K562 (cell line): Measurements from ENCODE around the gene VPS26A.

Source experiments
- FOS ChIP-seq: IDR thresholded peaks from 3 replicates; pipeline ENCODE4 v1.6.1; 2011; ENCODE audit not compliant: insufficient read length; ENCODE audit errors: extremely low read depth
- JUND ChIP-seq, 2 experiments: IDR thresholded peaks; 2 replicates in 1 of 2; 3 replicates in 1 of 2; pipeline ENCODE4 v1.6.1; 2011; ENCODE audit warnings: borderline replicate concordance in 2 of 2, low read depth in 2 of 2, low read length in 2 of 2, improper control_type of control experiment in 1 of 2, missing biosample characterization in 1 of 2, missing genetic modification characterization in 1 of 2, missing genetic modification reagents in 1 of 2
- NBN ChIP-seq: fragments of 450-650 bp; IDR thresholded peaks from 2 replicates; pipeline ENCODE4 v1.6.1; 2016; ENCODE audit warnings: low read depth, mild to moderate bottlenecking
- PHTF2 ChIP-seq: fragments of 250-450 bp; sonication (Bioruptor Pico); IDR thresholded peaks from 2 replicates; pipeline ENCODE4 v1.5.0; 2021; ENCODE audit warnings: mild to moderate bottlenecking
- SMARCB1 ChIP-seq: IDR thresholded peaks from 2 replicates; pipeline ENCODE4 v1.6.1; 2011; ENCODE audit warnings: improper control_type of control experiment, low read depth; ENCODE audit not compliant: insufficient read length
- ZNF79 ChIP-seq: fragments of 250-450 bp; sonication (Bioruptor Pico); IDR thresholded peaks from 2 replicates; pipeline ENCODE4 v1.4.0; 2020; ENCODE audit warnings: low read depth, mild to moderate bottlenecking, moderate library complexity
- TF ChIP-seq, protein P1 (sequence below), 3 experiments: IDR thresholded peaks in 2 of 3; conservative IDR thresholded peaks in 1 of 3; 2 replicates each; pipeline ENCODE4 v1.5.1; 2011 to 2012; ENCODE audit warnings: low read length in 3 of 3, mild to moderate bottlenecking in 3 of 3, control low read depth in 2 of 3, improper control_type of control experiment in 1 of 3, inconsistent platforms in 1 of 3, low read depth in 1 of 3, mixed read lengths in 1 of 3, moderate library complexity in 1 of 3; ENCODE audit not compliant: insufficient read depth in 2 of 3
- TF ChIP-seq, protein P2 (sequence below): fragments of 250-450 bp; sonication (Bioruptor Pico); IDR thresholded peaks from 2 replicates; pipeline ENCODE4 v1.8.0; 2021; ENCODE audit warnings: moderate library complexity, mild to moderate bottlenecking, inconsistent platforms
- TF ChIP-seq, protein P3 (sequence below), 2 experiments: IDR thresholded peaks; 2 replicates each; pipeline ENCODE4 v1.6.1; 2012; ENCODE audit warnings: improper control_type of control experiment in 2 of 2, low read depth in 2 of 2, low read length in 2 of 2, borderline replicate concordance in 1 of 2

DNA sequence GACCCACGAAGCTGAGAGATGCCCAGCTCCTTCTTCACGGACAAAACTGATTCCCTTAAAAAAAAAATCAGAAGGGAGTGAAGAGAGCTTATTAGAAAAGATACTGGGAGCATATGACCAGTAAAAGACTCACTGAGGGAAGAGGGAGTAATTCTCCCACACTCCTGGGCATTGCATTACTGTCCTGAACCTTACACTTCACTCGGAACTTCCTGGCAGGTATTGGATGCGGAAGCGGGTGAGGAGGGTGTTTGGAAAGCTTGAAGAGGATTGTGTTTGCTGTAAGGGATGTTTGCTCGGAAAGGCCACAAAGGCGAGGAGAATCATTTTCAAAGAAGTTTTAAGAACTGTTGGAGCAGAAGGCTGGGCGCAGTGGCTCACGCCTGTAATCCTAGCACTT lies 96.5 kb downstream of the VPS26A start:
- TF ChIP-seq, protein P1, sequence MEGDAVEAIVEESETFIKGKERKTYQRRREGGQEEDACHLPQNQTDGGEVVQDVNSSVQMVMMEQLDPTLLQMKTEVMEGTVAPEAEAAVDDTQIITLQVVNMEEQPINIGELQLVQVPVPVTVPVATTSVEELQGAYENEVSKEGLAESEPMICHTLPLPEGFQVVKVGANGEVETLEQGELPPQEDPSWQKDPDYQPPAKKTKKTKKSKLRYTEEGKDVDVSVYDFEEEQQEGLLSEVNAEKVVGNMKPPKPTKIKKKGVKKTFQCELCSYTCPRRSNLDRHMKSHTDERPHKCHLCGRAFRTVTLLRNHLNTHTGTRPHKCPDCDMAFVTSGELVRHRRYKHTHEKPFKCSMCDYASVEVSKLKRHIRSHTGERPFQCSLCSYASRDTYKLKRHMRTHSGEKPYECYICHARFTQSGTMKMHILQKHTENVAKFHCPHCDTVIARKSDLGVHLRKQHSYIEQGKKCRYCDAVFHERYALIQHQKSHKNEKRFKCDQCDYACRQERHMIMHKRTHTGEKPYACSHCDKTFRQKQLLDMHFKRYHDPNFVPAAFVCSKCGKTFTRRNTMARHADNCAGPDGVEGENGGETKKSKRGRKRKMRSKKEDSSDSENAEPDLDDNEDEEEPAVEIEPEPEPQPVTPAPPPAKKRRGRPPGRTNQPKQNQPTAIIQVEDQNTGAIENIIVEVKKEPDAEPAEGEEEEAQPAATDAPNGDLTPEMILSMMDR (IDR thresholded peaks at IDR 0.05 in 2 of 3, conservative IDR thresholded peaks at IDR 0.05 in 1 of 3; ENCODE audit: insufficient read depth in 2 of 3, low read depth in 1 of 3, low read length in 3 of 3) = no peak
- TF ChIP-seq, protein P2, sequence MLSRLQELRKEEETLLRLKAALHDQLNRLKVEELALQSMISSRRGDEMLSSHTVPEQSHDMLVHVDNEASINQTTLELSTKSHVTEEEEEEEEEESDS (CRISPR knock-in tag) = no peak
- no peak for TF ChIP-seq FOS
- TF ChIP-seq, protein P3, sequence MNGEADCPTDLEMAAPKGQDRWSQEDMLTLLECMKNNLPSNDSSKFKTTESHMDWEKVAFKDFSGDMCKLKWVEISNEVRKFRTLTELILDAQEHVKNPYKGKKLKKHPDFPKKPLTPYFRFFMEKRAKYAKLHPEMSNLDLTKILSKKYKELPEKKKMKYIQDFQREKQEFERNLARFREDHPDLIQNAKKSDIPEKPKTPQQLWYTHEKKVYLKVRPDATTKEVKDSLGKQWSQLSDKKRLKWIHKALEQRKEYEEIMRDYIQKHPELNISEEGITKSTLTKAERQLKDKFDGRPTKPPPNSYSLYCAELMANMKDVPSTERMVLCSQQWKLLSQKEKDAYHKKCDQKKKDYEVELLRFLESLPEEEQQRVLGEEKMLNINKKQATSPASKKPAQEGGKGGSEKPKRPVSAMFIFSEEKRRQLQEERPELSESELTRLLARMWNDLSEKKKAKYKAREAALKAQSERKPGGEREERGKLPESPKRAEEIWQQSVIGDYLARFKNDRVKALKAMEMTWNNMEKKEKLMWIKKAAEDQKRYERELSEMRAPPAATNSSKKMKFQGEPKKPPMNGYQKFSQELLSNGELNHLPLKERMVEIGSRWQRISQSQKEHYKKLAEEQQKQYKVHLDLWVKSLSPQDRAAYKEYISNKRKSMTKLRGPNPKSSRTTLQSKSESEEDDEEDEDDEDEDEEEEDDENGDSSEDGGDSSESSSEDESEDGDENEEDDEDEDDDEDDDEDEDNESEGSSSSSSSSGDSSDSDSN (IDR thresholded peaks at IDR 0.05; ENCODE audit: borderline replicate concordance in 1 of 2, low read depth in 2 of 2, low read length in 2 of 2) = no peak
- no peak for TF ChIP-seq JUND (IDR thresholded peaks at IDR 0.05; ENCODE audit: borderline replicate concordance, low read depth, low read length)
- TF ChIP-seq JUND (tag; IDR thresholded peaks at IDR 0.05; ENCODE audit: borderline replicate concordance, low read depth, low read length) = no peak
- TF ChIP-seq SMARCB1 = no peak
- TF ChIP-seq NBN = no peak
- no peak for TF ChIP-seq PHTF2 (CRISPR knock-in tag)
- TF ChIP-seq ZNF79 (CRISPR knock-in tag) = no peak
